C1 segment of cervical spinal cord (tissue), 14 donors: ENCODE data around the gene C12orf42.
A peak's percentile ranks its signal among the peaks of the same experiment; 100 is the strongest.
"Not testable (repeated sequence)": the region's sequence is repeated elsewhere in the genome, so short reads cannot be mapped to it uniquely, and the experiment has no call there.

Experiments
- DNase-seq, 14 donors: peaks; one replicate each; lab custom pipeline; 2025; lab: John Stamatoyannopoulos, UW

Gene C12orf42

GRCh38 chr12:103424849-103425586, 70.8 kb downstream of the C12orf42 start:
- not testable (repeated sequence) for DNase-seq

GRCh38 chr12:103423516-103423910, 72.3 kb downstream of the C12orf42 start:
- DNase-seq = no peak

- DNase-seq = no peak
Measured at GRCh38 chr12:103422746-103423515, 72.8 kb downstream of the C12orf42 start.

- no peak for DNase-seq
Measured at GRCh38 chr12:103422328-103422727, 73.4 kb downstream of the C12orf42 start.

GRCh38 chr12:103421402-103421801, 74.4 kb downstream of the C12orf42 start:
- no peak for DNase-seq

- DNase-seq = no peak
Measured at GRCh38 chr12:103415681-103416080, 80.1 kb downstream of the C12orf42 start.

GRCh38 chr12:103401421-103401820, 94.3 kb downstream of the C12orf42 start:
- DNase-seq = no peak

DNA sequence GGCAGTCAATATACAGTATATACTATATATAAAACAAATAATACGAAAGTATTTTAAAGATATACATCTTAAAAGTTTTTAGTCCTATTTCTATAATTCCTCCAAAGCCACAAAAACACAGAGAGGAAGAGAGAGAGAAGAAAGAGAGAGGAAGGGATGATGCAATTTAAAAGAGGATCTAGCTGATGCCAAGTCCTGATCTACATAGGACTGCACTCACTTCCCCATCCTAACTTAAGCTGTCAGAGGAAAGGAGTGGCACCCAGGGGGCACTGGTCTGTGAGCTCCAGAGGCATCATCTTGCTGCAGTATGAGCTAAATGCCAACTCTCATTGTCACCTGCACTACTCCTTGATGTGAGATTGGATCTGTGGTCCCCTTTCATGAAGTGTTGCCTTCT, 95.8 kb downstream of the C12orf42 start:
- peak in 2 of 14 donors; percentile 1 to 4 for DNase-seq

GRCh38 chr12:103397536-103397935, 98.2 kb downstream of the C12orf42 start:
- no peak for DNase-seq

GRCh38 chr12:103392722-103393121, 103.0 kb downstream of the C12orf42 start:
- no peak for DNase-seq

GRCh38 chr12:103391103-103391502, 104.7 kb downstream of the C12orf42 start:
- no peak for DNase-seq

DNA sequence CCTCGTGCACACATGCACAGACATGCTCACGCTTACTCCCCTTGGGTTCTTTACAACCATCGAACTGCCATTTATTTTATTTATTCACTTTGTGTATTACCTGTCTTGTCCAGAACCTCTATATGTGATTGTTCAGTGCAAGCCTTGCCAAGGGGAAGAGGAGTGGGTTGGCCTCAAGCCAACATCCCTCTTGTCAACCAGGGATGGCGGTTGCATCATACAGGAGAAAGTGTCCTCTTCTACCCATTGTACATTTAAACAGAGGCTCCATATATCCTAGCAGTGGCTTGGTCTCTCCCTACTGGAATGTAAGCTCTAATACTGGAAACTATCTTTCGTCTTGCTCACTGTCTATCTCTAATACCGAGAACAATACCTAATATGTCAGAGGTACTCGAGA, 108.4 kb downstream of the C12orf42 start:
- no peak for DNase-seq

DNA sequence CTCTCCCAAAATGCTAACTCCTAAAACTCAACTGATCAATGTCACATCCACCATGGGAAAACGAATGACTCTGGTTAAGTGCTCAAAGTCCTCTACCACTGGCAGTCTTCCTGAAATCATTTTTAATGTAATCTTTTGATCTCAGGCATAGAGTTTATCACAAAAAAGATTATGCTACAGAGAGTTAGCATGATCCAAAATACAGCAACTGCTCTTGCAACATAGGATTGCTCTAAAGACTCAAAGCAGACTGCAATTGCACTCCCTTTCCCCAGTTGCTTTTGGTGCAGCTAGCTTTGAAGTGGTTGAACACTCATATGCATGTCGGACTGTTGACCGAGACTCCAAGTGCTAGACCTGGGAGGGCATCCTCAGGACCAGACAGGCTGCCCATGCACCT, 109.3 kb downstream of the C12orf42 start:
- DNase-seq = no peak

DNA sequence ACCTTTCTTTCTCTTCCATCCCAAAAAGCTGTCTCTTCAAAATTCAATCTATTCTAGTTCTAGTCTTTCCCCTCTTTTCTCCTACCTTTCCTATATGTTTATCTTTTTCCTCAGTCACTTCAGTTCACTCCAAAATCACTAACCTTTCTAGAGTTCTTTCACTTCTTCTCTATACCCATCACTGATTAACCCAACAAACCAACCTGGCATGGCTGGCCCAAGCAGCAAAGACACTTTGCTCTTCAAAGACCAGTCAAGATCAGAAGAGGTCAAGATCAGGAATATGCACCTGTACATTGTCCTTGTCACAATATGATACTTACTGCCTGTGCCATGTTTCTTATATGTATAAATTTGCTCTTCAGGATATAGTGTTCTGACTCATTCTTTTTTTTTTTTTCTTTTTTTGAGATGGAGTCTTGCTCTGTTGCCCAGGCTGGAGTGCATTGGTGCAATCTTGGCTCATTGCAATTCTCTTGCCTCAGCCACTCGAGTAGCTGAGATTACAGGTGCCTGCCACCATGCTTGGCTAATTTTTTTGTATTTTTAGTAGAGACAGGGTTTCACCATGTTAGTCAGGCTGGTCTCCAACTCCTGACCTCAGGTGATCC, 112.9 kb downstream of the C12orf42 start:
- no peak for DNase-seq

DNA sequence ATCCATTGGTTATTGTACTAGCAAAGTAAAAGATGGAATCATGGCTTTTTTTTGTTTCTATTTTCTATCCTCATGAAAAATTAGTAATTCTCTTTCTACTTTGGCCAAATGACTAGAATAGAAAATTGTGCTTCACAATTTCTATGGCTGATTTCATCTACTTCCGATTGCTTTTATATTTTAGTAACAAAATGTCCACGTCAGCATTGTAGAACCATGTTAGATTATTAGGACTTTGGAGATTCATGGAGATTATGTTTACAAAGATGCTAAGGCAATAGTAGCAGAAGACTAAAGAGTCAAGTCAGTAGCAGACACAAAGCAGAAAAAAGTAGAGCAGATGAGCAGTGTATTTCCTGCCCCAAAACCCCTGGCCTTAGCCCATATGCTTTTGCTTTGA, 113.6 kb downstream of the C12orf42 start:
- DNase-seq = no peak

DNA sequence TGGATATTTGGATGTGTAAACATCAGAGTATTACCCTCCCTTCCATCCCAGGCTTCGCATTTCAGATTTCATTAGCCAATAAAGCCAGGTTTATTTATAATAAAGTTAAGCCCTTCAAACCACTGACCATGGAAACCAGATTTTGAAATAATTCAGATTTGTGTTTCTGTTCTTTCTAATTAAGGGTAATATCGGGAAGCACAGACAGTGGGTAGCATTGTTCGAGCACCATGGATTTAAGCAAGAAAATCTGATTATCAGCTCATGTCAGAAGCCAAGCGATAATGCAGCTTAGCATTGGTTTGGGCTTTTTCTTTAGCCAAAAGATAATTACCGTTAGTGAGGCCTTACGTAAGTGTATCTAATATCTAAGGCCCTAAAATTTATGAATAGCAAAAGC, 116.1 kb downstream of the C12orf42 start:
- no peak for DNase-seq

DNA sequence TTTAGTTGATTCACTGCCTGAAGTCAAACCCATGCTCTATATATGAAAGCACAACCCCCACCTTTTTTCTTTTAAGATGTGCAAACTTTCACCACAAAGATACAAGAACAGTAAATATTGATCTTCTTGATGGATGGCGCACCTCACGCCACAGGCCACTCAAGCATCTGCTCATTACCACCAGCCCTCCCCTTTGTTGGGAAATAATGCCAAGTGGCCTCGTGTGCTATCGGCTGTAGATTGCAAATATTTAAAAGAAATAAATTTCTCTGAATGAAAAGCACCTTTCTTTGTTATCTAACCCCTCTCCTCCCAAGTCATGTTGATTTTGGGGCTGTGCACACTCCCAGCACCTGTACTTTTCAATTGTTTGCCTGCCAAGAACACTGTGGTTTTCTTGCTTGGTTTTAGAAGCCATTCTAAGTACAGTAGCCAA, 122.7 kb downstream of the C12orf42 start:
- no peak for DNase-seq

DNA sequence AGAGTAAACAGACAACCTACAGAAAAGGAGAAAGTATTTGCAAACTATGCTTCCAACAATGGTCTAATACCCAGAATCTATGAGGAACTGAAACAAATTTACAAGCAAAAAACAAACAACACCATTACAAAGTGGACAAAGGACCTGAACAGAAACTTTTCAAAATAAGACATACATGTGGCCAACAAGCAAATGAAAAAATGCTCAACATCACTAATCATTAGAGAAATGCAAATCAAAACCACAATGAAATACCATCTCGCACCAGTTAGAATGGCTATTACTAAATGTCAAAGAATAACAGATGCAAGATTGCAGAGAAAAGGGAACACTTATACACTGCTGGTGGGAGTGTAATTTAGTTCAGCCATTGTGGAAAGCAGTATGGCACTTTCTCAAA, 125.8 kb downstream of the C12orf42 start:
- DNase-seq = no peak

- DNase-seq = no peak
Measured at GRCh38 chr12:103368167-103368566, 127.6 kb downstream of the C12orf42 start.

DNA sequence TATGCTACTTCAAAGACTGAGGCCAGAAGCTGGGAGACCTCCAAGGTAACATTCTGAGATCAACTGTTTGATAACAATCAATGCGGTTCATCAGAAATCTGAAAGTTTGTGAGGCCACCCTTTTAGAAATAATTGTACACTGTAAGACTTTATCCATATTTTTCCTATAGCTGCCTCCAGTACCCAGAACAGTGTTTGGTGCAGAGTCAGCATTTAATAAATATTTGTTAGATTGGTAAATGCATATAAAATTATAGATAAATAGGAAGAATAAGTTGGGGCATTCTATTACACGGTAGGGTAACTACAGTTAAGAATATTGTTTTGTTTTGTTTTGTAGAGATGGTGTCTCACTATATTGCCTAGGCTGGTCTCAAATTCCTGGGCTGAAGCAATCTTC, 141.4 kb downstream of the C12orf42 start:
- no peak for DNase-seq

- DNase-seq = no peak
Measured at GRCh38 chr12:103353913-103354312, 141.9 kb downstream of the C12orf42 start.

DNA sequence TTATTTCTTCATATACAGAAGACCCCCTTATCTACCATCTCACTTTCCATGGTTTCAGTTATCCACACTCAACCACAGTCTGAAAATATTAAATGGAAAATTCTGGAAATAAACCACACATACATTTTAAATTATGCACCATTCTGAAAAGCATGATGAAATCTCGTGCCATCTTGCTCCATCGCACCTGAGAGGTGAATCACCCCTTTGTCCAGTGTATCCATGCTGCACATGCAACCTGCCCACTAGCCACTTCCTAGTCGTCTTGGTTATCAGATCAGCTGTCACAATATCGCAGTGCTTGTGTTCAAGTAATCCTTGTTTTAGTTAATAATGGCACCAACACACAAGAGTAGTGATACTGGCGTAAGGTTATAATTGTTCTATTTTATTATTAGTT, 145.7 kb downstream of the C12orf42 start:
- DNase-seq = no peak

GRCh38 chr12:103348935-103349334, 146.8 kb downstream of the C12orf42 start:
- DNase-seq = no peak
